NCI-H2196 treated with DMSO at 0.1 percent for 48 hours (cell line): ENCODE results near the gene RASGRP1.
A peak's percentile ranks its signal among the peaks of the same experiment; 100 is the strongest.

Experiments used
- DNase-seq: peaks from one replicate; lab custom pipeline; 2025; ENCODE audit not compliant: unreplicated experiment; lab: John Stamatoyannopoulos, UW

The RASGRP1 gene

GRCh38 chr15:38508647-38509046 lies 56.0 kb downstream of the RASGRP1 start:
- DNase-seq: no peak

- no peak for DNase-seq
These were observed 57.0 kb downstream of the RASGRP1 start for GRCh38 chr15:38507570-38507969.

GRCh38 chr15:38506997-38507396 lies 57.6 kb downstream of the RASGRP1 start:
- no peak for DNase-seq

- no peak for DNase-seq
These were observed 59.7 kb downstream of the RASGRP1 start for GRCh38 chr15:38504680-38505467.

GRCh38 chr15:38503496-38503895 lies 61.1 kb downstream of the RASGRP1 start:
- DNase-seq: no peak

GRCh38 chr15:38499651-38500050 lies 65.0 kb downstream of the RASGRP1 start:
- DNase-seq: no peak

- no peak for DNase-seq
These were observed 68.5 kb downstream of the RASGRP1 start for GRCh38 chr15:38496151-38496550.

GRCh38 chr15:38490242-38490922 lies 74.2 kb downstream of the RASGRP1 start:
- no peak for DNase-seq

- DNase-seq: no peak
These were observed 77.2 kb downstream of the RASGRP1 start for GRCh38 chr15:38487378-38487777.

- DNase-seq: no peak
These were observed 77.7 kb downstream of the RASGRP1 start for GRCh38 chr15:38486936-38487335.

- no peak for DNase-seq
These were observed 82.0 kb downstream of the RASGRP1 start for GRCh38 chr15:38482572-38482971.

GRCh38 chr15:38481761-38482160 lies 82.9 kb downstream of the RASGRP1 start:
- no peak for DNase-seq

- no peak for DNase-seq
These were observed 83.5 kb downstream of the RASGRP1 start for GRCh38 chr15:38481113-38481512.

GRCh38 chr15:38479756-38480155 lies 84.9 kb downstream of the RASGRP1 start:
- no peak for DNase-seq

GRCh38 chr15:38479266-38479665 lies 85.3 kb downstream of the RASGRP1 start:
- DNase-seq: no peak

GRCh38 chr15:38477637-38478036 lies 87.0 kb downstream of the RASGRP1 start:
- no peak for DNase-seq

- DNase-seq: no peak
These were observed 88.5 kb downstream of the RASGRP1 start for GRCh38 chr15:38476120-38476519.

GRCh38 chr15:38475361-38475760 lies 89.3 kb downstream of the RASGRP1 start:
- no peak for DNase-seq

GRCh38 chr15:38474155-38474757 lies 90.4 kb downstream of the RASGRP1 start:
- DNase-seq: peak; percentile 7

- DNase-seq: no peak
These were observed 92.6 kb downstream of the RASGRP1 start for GRCh38 chr15:38471974-38472373.

GRCh38 chr15:38470816-38471215 lies 93.8 kb downstream of the RASGRP1 start:
- DNase-seq: no peak

GRCh38 chr15:38464675-38465074 lies 99.9 kb downstream of the RASGRP1 start:
- DNase-seq: no peak
